Testis (tissue), 3 donors: ENCODE data around the gene NETO2. TPM values are rescaled to one million over a fixed set of nuclear protein-coding genes. Genes with fewer than 3 reads are reported as not detected.

Source experiments
- DNase-seq: peaks from one replicate; pipeline ENCODE4 v3.0.0-alpha.2; 2019
- H3K27ac ChIP-seq, 2 donors: fragments of 200-600 bp; sonication (generic); one replicate each; pipeline ENCODE4 v1.5.1; 2019
- H3K27me3 ChIP-seq: fragments of 200-600 bp; sonication (generic); one replicate; pipeline ENCODE4 v1.5.1; 2019
- H3K36me3 ChIP-seq: fragments of 200-600 bp; sonication (generic); one replicate; pipeline ENCODE4 v1.5.1; 2017; ENCODE audit warnings: low read depth; ENCODE audit errors: missing control alignments
- H3K4me1 ChIP-seq: fragments of 200-600 bp; sonication (generic); one replicate; pipeline ENCODE4 v1.5.1; 2019
- H3K4me3 ChIP-seq, 2 donors: fragments of 200-600 bp; sonication (generic); one replicate each; pipeline ENCODE4 v1.5.1; 2017 to 2019
- H3K9me3 ChIP-seq: fragments of 200-600 bp; sonication (generic); one replicate; pipeline ENCODE4 v1.5.1; 2017
- CTCF ChIP-seq, 3 experiments: fragments of 450-650 bp in 2 of 3; fragments of 200-600 bp in 1 of 3; sonication (generic) in 1 of 3; IDR thresholded peaks; one replicate each; pipeline ENCODE4 v1.5.1; 2016 to 2019; ENCODE audit warnings: antibody characterized with exemption in 3 of 3, mild to moderate bottlenecking in 2 of 3, moderate library complexity in 1 of 3
- POLR2A ChIP-seq: fragments of 450-650 bp; IDR thresholded peaks from one replicate; pipeline ENCODE4 v1.6.1; 2017; ENCODE audit warnings: antibody characterized with exemption, mild to moderate bottlenecking, moderate library complexity
- WGBS, 2 donors: methylation state at CpG; one replicate each; pipeline ENCODE4 v1.1.5; 2018; 5-methylcytosine and 5-hydroxymethylcytosine counted together
- intact Hi-C: fragments of 100-400 bp; cut with DNase I; formaldehyde crosslinking; loops from one replicate; pipeline ENCODE4 v1.15.1; 2023; ENCODE audit warnings: low total_unique reads
- polyA plus RNA-seq: library from polyadenylated mRNA; stranded (reverse); fragments of 350-450 nt; fragmentation: Illumina TruSeq; extraction: RNeasy Lipid Tissue Mini Kit (QIAGEN cat#74804); gene quantifications from one replicate; pipeline ENCODE4 v1.2.3, GENCODE V29; 2014; ENCODE audit warnings: low read depth, low replicate concordance; ENCODE audit not compliant: insufficient read depth
- total RNA-seq, 2 donors: library from RNA; depleted of rRNA; stranded (reverse); fragments of >200 nt; gene quantifications; one replicate each; pipeline ENCODE4 v1.2.3, GENCODE V29; 2016

Gene NETO2
- total and polyA plus RNA-seq, 3 donors from 2014 or later: 12.3 to 24.2 (median 23.5) TPM

GRCh38 chr16:47053895-47054294, 89.8 kb downstream of the NETO2 start:
- WGBS, 2 donors: 91 to 92% methylated on average over 5 of the region's 5 CpGs
- H3K4me3 ChIP-seq: no peak overlapping the region
- no peak overlapping the region for H3K27ac ChIP-seq
- DNase-seq: no peak
- no peaks in the 10 kb centered on the region for H3K9me3 ChIP-seq
- intact Hi-C loops: no loop called here
- no peak for TF ChIP-seq CTCF (IDR thresholded peaks at IDR 0.05)
- TF ChIP-seq POLR2A: no peak
- no peaks in the 10 kb centered on the region for H3K36me3 ChIP-seq
- H3K4me1 ChIP-seq: no peaks in the 10 kb centered on the region
- no peaks in the 10 kb centered on the region for H3K27me3 ChIP-seq

- no peak overlapping the region for H3K27ac ChIP-seq
Measured at GRCh38 chr16:47052666-47053640, 90.8 kb downstream of the NETO2 start.

GRCh38 chr16:47051031-47051430, 92.7 kb downstream of the NETO2 start:
- Histone ChIP-seq H3K36me3 (no peaks in the 10 kb centered on the region), H3K4me1 (no peaks in the 10 kb centered on the region), H3K27ac (no peak overlapping the region), H3K4me3 (no peak overlapping the region), H3K9me3 (no peaks in the 10 kb centered on the region), H3K27me3 (no peaks in the 10 kb centered on the region)
- intact Hi-C loops: no loop called here
- WGBS, 2 donors: 96 to 98% methylated on average over 10 of the region's 10 CpGs
- TF ChIP-seq CTCF (IDR thresholded peaks at IDR 0.05) (no peak), POLR2A (no peak)
- DNase-seq: no peak

More at GRCh38 chr16:47052666-47053640, 90.8 kb downstream of the NETO2 start:
- H3K27me3 ChIP-seq: no peaks in the 10 kb centered on the region
- DNase-seq: no peak
- 94 to 97% methylated on average over 8 to 13 of the region's 13 CpGs for WGBS, 2 donors
- no peaks in the 10 kb centered on the region for H3K4me1 ChIP-seq
- no peaks in the 10 kb centered on the region for H3K9me3 ChIP-seq
- intact Hi-C loops: no loop called here
- H3K36me3 ChIP-seq: no peaks in the 10 kb centered on the region
- no peak for TF ChIP-seq CTCF (IDR thresholded peaks at IDR 0.05)
- TF ChIP-seq POLR2A: no peak
- H3K4me3 ChIP-seq: no peak overlapping the region

- 92 to 93% methylated on average over 8 to 12 of the region's 12 CpGs for WGBS, 2 donors
- DNase-seq: no peak
- intact Hi-C loops: no loop called here
- Histone ChIP-seq H3K4me3 (no peak overlapping the region), H3K9me3 (no peaks in the 10 kb centered on the region), H3K27me3 (no peaks in the 10 kb centered on the region), H3K27ac (no peak overlapping the region), H3K4me1 (peaks cover 4% of the 10 kb centered on the region), H3K36me3 (no peaks in the 10 kb centered on the region)
- no peak for TF ChIP-seq CTCF (IDR thresholded peaks at IDR 0.05)
- no peak for TF ChIP-seq POLR2A
Measured at GRCh38 chr16:47049901-47050583, 93.7 kb downstream of the NETO2 start.
